Stomach (tissue), 9 donors: ENCODE measurements around the gene ABLIM2. TPM values are rescaled to one million over a fixed set of nuclear protein-coding genes. Genes with fewer than 3 reads are reported as not detected.

Experiments used
- DNase-seq, 2 donors: peaks; one replicate each; pipeline versions ENCODE4 v3.0.0 to v3.0.0-alpha.2; 2013 to 2019
- H3K27ac ChIP-seq, 5 donors: fragments of 200-600 bp in 4 of 5; sonication (generic) in 4 of 5; one replicate each; pipeline ENCODE4 v1.5.1; 2013 to 2019; ENCODE audit warnings: mild to moderate bottlenecking in 1 of 5, moderate library complexity in 1 of 5
- H3K27me3 ChIP-seq, 3 donors: fragments of 200-600 bp; sonication (generic); one replicate each; pipeline ENCODE4 v1.5.1; 2017 to 2019; ENCODE audit warnings: mixed run types in 1 of 3
- H3K36me3 ChIP-seq, 4 donors: fragments of 200-600 bp; sonication (generic); 1 replicate in 3 of 4; 2 replicates in 1 of 4; pipeline ENCODE4 v1.5.1; 2016 to 2019
- H3K4me1 ChIP-seq, 4 donors: fragments of 200-600 bp; sonication (generic); one replicate each; pipeline ENCODE4 v1.5.1; 2016 to 2019
- H3K4me3 ChIP-seq, 4 donors: fragments of 200-600 bp; sonication (generic) in 3 of 4; one replicate each; pipeline ENCODE4 v1.5.1; 2016 to 2019; ENCODE audit warnings: mild to moderate bottlenecking in 1 of 4
- H3K9me3 ChIP-seq, 4 donors: fragments of 200-600 bp; sonication (generic); one replicate each; pipeline ENCODE4 v1.5.1; 2016 to 2019
- EP300 ChIP-seq: sonication (generic); formaldehyde crosslinking; IDR thresholded peaks from one replicate; pipeline ENCODE4 v1.6.1; 2017; ENCODE audit warnings: antibody characterized with exemption
- POLR2A ChIP-seq, 4 donors: fragments of 450-650 bp; IDR thresholded peaks; one replicate each; pipeline ENCODE4 v1.6.1; 2016; ENCODE audit warnings: antibody characterized with exemption in 4 of 4, control low read depth in 2 of 4, mild to moderate bottlenecking in 1 of 4, moderate library complexity in 1 of 4
- POLR2AphosphoS5 ChIP-seq, 3 donors: sonication (generic); formaldehyde crosslinking; IDR thresholded peaks; one replicate each; pipeline ENCODE4 v1.6.1; 2016; ENCODE audit warnings: antibody characterized with exemption in 3 of 3
- WGBS, 5 donors: extraction: QIAGEN DNeasy Blood & Tissue Kit in 3 of 5; methylation state at CpG; one replicate each; pipeline versions ENCODE4 v1.1.5 to v1.1.7; 2013 to 2018; 5-methylcytosine and 5-hydroxymethylcytosine counted together
- intact Hi-C: fragments of 100-400 bp; cut with DNase I; formaldehyde crosslinking; loops from one replicate; pipeline ENCODE4 v1.15.1; 2023; ENCODE audit warnings: low total_unique reads
- polyA plus RNA-seq, 3 donors: library from polyadenylated mRNA; stranded (reverse); fragments of 200-250 nt; gene quantifications; one replicate each; pipeline ENCODE4 v1.2.3, GENCODE V29; 2013
- total RNA-seq, 5 donors: library from RNA; depleted of rRNA; stranded (reverse); fragments of >200 nt; gene quantifications; one replicate each; pipeline versions ENCODE4 v1.1.0 to v1.2.3, GENCODE V29; 2014 to 2016
- TF ChIP-seq, protein P1 (sequence below), 7 experiments: fragments of 450-650 bp in 4 of 7; fragments of 200-600 bp in 3 of 7; sonication (generic) in 3 of 7; IDR thresholded peaks; one replicate each; pipeline ENCODE4 v1.5.1; 2016 to 2019; ENCODE audit warnings: antibody characterized with exemption in 7 of 7, control low read depth in 2 of 7, mild to moderate bottlenecking in 1 of 7
- donor health status: healthy with polysubstance abuse.
- donor health status: Bipolar disorder and iron deficiency.
- donor health status: healthy.

Gene ABLIM2
- total and polyA plus RNA-seq, 8 donors = 2.3 to 28.0 (median 5.5) TPM

DNA sequence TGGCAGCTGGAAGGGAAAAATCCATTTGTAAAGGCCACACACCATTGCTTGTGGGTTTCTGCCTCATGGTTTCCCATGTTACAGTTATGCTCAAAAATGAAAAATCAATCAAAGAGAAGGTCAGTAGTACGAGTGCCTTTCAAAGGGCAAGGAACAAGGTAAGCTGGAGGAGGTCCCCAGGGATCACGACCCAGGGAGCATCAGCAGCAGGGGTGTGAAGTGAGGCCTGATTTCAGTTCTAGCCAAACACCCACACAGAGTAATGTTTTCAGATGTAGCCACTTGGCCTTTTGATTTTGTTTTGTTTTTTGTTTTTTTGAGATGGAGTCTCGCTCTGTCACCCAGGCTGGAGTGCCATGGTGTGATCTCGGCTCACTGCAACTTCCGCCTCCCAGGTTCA, 149.5 kb downstream of the ABLIM2 start:
- intact Hi-C loops = no loop called here
- Histone ChIP-seq H3K4me1 (peaks cover 5 to 15% (median 11%) of the 10 kb centered on the region in 4 donors), H3K9me3 (no peaks in the 10 kb centered on the region), H3K4me3 (no peak overlapping the region), H3K36me3 (peaks cover 0 to 27% (median 10%) of the 10 kb centered on the region in 4 donors), H3K27ac (no peak overlapping the region), H3K27me3 (no peaks in the 10 kb centered on the region)
- no peak for TF ChIP-seq EP300
- TF ChIP-seq POLR2AphosphoS5 (IDR thresholded peaks at IDR 0.05) = no peak
- TF ChIP-seq POLR2A (IDR thresholded peaks at IDR 0.05) = no peak
- TF ChIP-seq, protein P1, sequence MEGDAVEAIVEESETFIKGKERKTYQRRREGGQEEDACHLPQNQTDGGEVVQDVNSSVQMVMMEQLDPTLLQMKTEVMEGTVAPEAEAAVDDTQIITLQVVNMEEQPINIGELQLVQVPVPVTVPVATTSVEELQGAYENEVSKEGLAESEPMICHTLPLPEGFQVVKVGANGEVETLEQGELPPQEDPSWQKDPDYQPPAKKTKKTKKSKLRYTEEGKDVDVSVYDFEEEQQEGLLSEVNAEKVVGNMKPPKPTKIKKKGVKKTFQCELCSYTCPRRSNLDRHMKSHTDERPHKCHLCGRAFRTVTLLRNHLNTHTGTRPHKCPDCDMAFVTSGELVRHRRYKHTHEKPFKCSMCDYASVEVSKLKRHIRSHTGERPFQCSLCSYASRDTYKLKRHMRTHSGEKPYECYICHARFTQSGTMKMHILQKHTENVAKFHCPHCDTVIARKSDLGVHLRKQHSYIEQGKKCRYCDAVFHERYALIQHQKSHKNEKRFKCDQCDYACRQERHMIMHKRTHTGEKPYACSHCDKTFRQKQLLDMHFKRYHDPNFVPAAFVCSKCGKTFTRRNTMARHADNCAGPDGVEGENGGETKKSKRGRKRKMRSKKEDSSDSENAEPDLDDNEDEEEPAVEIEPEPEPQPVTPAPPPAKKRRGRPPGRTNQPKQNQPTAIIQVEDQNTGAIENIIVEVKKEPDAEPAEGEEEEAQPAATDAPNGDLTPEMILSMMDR (IDR thresholded peaks at IDR 0.05) = no peak
- no peak for DNase-seq
- 90 to 94% (median 91%) methylated on average over 5 of the region's 5 CpGs for WGBS, 5 donors

DNA sequence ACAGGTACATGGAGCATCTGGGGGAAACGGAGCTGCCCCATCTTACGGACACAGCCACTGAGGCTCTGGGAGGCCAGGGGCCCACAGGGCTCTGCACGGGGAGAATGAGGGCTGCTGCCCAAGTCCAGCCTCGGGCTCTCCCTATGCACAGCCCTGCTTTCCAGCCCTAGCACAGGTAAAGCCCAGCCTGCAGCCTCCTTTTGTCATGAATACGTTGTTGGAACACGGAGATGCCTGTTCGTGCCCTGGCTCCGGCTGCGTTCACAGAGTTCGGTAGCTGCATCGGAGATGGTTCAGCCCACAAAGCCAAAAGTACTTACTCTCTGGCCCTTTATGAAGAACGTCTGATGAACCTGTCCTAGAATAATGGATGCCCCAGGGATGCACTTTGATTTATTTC, 150.2 kb downstream of the ABLIM2 start:
- no peak overlapping the region for H3K27ac ChIP-seq
- no peak for TF ChIP-seq POLR2A (IDR thresholded peaks at IDR 0.05)
- no peaks in the 10 kb centered on the region for H3K9me3 ChIP-seq
- DNase-seq = no peak
- no peaks in the 10 kb centered on the region for H3K27me3 ChIP-seq
- no peak overlapping the region for H3K4me3 ChIP-seq
- H3K36me3 ChIP-seq = peaks cover 0 to 27% (median 10%) of the 10 kb centered on the region in 4 donors
- H3K4me1 ChIP-seq = peaks cover 5 to 15% (median 11%) of the 10 kb centered on the region in 4 donors
- intact Hi-C loops = no loop called here
- 86 to 96% (median 87%) methylated on average over 11 to 12 of the region's 12 CpGs for WGBS, 5 donors

DNA sequence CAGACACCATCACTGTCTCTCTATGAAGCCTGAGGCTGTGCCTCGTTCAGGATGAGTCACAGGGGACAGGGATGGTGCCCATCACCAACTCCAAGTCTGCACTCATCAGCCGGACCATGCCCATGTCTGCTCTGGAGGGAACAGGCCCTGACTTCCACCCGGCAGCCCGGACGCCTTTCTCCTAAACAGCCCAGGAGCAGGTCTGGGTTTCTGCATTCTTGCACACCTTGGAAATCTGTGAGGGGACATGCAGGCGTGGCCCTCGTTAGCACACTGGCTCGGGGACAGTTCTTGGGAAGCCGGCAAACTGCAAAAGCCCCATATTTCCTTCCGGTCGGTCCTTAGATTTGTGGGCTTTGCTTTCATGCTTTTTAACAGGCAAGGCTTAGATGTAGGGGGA, 151.0 kb downstream of the ABLIM2 start:
- TF ChIP-seq POLR2A (IDR thresholded peaks at IDR 0.05) (no peak), POLR2AphosphoS5 (IDR thresholded peaks at IDR 0.05) (no peak)
- TF ChIP-seq, protein P1 (IDR thresholded peaks at IDR 0.05) = no peak
- intact Hi-C loops = no loop called here
- Histone ChIP-seq H3K27ac (no peak overlapping the region), H3K4me3 (no peak overlapping the region), H3K4me1 (peaks cover 5 to 15% (median 11%) of the 10 kb centered on the region in 4 donors), H3K9me3 (no peaks in the 10 kb centered on the region), H3K27me3 (no peaks in the 10 kb centered on the region), H3K36me3 (peaks cover 0 to 27% (median 10%) of the 10 kb centered on the region in 4 donors)
- no peak for DNase-seq
- WGBS, 5 donors = 86 to 88% (median 87%) methylated on average over 8 to 11 of the region's 11 CpGs

DNA sequence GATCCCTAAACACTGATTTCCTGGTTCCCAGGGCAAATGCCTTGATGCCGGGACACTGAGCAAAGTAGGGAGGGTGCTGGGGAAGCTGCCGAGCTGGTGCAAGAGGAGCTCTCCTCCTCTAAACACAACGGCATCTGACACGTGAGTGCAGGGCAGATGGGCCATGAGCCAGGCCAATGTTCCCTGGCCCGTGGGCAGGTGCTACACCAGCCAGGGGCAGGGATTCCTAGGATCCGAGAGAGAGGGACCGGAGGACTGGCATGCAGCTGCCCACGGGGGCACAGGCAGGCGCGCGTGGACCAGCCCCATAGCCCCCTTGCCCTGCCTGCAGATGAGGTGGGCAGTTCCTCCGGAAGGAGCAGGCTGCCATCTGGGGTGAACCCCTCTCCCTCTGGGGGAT, 152.1 kb downstream of the ABLIM2 start:
- intact Hi-C loops = no loop called here
- no peak for DNase-seq
- no peak overlapping the region for H3K4me3 ChIP-seq
- no peaks in the 10 kb centered on the region for H3K27me3 ChIP-seq
- peaks cover 0 to 27% (median 10%) of the 10 kb centered on the region in 4 donors for H3K36me3 ChIP-seq
- WGBS, 5 donors = 61 to 81% (median 74%) methylated on average over 11 to 12 of the region's 12 CpGs
- no peak overlapping the region for H3K27ac ChIP-seq
- H3K9me3 ChIP-seq = no peaks in the 10 kb centered on the region
- peaks cover 5 to 15% (median 11%) of the 10 kb centered on the region in 4 donors for H3K4me1 ChIP-seq
- TF ChIP-seq EP300 (no peak), POLR2A (IDR thresholded peaks at IDR 0.05) (no peak), POLR2AphosphoS5 (IDR thresholded peaks at IDR 0.05) (no peak)
- TF ChIP-seq, protein P1 (IDR thresholded peaks at IDR 0.05) = no peak

DNA sequence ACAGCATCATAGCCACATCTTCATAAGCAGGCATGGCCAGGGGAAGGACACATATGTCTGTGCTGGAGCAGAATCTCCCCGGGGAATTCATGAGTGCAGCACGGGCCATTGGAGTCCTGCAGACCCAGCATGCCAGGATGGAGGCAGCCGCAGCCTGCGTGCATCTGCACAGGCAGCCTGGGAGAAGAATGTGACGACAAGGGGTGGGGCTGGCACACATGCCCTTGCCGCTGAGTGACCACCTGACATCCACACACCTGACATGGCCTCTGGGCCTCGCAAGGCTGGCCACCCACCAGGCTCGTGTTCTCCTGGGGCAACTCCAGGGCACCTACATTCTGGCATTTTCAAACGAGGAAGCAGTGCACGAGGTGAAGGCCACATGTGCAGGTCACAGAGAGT, 152.8 kb downstream of the ABLIM2 start:
- WGBS, 5 donors = 74 to 84% (median 81%) methylated on average over 9 to 10 of the region's 10 CpGs
- no peaks in the 10 kb centered on the region for H3K9me3 ChIP-seq
- H3K4me3 ChIP-seq = no peak overlapping the region
- intact Hi-C loops = no loop called here
- no peak overlapping the region for H3K27ac ChIP-seq
- H3K36me3 ChIP-seq = peaks cover 0 to 27% (median 10%) of the 10 kb centered on the region in 4 donors
- H3K4me1 ChIP-seq = peaks cover 0 to 10% (median 8%) of the 10 kb centered on the region in 4 donors
- no peak for DNase-seq
- H3K27me3 ChIP-seq = no peaks in the 10 kb centered on the region
- TF ChIP-seq, protein P1 (IDR thresholded peaks at IDR 0.05) = no peak
- TF ChIP-seq EP300 = no peak
- no peak for TF ChIP-seq POLR2AphosphoS5 (IDR thresholded peaks at IDR 0.05)
- no peak for TF ChIP-seq POLR2A (IDR thresholded peaks at IDR 0.05)
